Measurements from ENCODE around the gene CNOT6.

The CNOT6 gene

GRCh38 chr5:180624587-180624986, 130.4 kb downstream of the CNOT6 start:
- TF ChIP-seq CTCF (IDR thresholded peaks at IDR 0.05; ENCODE audit: insufficient read depth, low read depth, low read length, missing control alignments): no peak
- no peak for DNase-seq (ENCODE audit: low read depth)
- no peak overlapping the region for H3K4me3 ChIP-seq (ENCODE audit: low read depth, low read length)

GRCh38 chr5:180625125-180625790, 131.1 kb downstream of the CNOT6 start:
- H3K4me3 ChIP-seq (ENCODE audit: low read depth, low read length): no peak overlapping the region
- DNase-seq (ENCODE audit: low read depth): no peak
- no peak for TF ChIP-seq CTCF (IDR thresholded peaks at IDR 0.05; ENCODE audit: insufficient read depth, low read depth, low read length, missing control alignments)

GRCh38 chr5:180625791-180626660, 131.8 kb downstream of the CNOT6 start:
- no peak for TF ChIP-seq CTCF (IDR thresholded peaks at IDR 0.05; ENCODE audit: insufficient read depth, low read depth, low read length, missing control alignments)
- DNase-seq (ENCODE audit: low read depth): no peak
- H3K4me3 ChIP-seq (ENCODE audit: low read depth, low read length): no peak overlapping the region

GRCh38 chr5:180626661-180627385, 132.6 kb downstream of the CNOT6 start:
- no peak for TF ChIP-seq CTCF (IDR thresholded peaks at IDR 0.05; ENCODE audit: insufficient read depth, low read depth, low read length, missing control alignments)
- DNase-seq (ENCODE audit: low read depth): no peak
- no peak overlapping the region for H3K4me3 ChIP-seq (ENCODE audit: low read depth, low read length)

- TF ChIP-seq CTCF (IDR thresholded peaks at IDR 0.05; ENCODE audit: insufficient read depth, low read depth, low read length, missing control alignments): no peak
- no peak for DNase-seq (ENCODE audit: low read depth)
Measured at GRCh38 chr5:180627386-180628120, 133.4 kb downstream of the CNOT6 start.

More at GRCh38 chr5:180627386-180628120, 133.4 kb downstream of the CNOT6 start:
- H3K4me3 ChIP-seq (ENCODE audit: low read depth, low read length): no peak overlapping the region

Measured in GM12865 (cell line).